Colonic mucosa (tissue), 4 donors: ENCODE data around the gene CCL11. TPM values are rescaled to one million over a fixed set of nuclear protein-coding genes. Genes with fewer than 3 reads are reported as not detected.

Experiments
- DNase-seq: peaks from one replicate; pipeline ENCODE4 v3.0.0-alpha.2; 2020
- H3K27ac ChIP-seq: fragments of 200-600 bp; one replicate; pipeline ENCODE4 v1.8.0; 2021
- H3K27me3 ChIP-seq: fragments of 200-600 bp; one replicate; pipeline ENCODE4 v1.8.0; 2021
- H3K36me3 ChIP-seq: fragments of 200-600 bp; one replicate; pipeline ENCODE4 v1.8.0; 2021
- H3K4me1 ChIP-seq: fragments of 200-600 bp; one replicate; pipeline ENCODE4 v1.8.0; 2021; ENCODE audit warnings: mild to moderate bottlenecking
- H3K4me3 ChIP-seq: fragments of 200-600 bp; one replicate; pipeline ENCODE4 v1.8.0; 2021
- H3K9ac ChIP-seq, 2 donors: one replicate each; pipeline ENCODE4 v1.7.0; 2013; ENCODE audit warnings: control low read depth in 2 of 2, low read depth in 2 of 2, low read length in 2 of 2
- H3K9me3 ChIP-seq: fragments of 200-600 bp; one replicate; pipeline ENCODE4 v1.8.0; 2021
- CTCF ChIP-seq: fragments of 200-600 bp; IDR thresholded peaks from one replicate; pipeline ENCODE4 v1.8.0; 2022; ENCODE audit warnings: antibody characterized with exemption, mild to moderate bottlenecking
- intact Hi-C: fragments of 100-400 bp; cut with DNase I; formaldehyde crosslinking; loops from one replicate; pipeline ENCODE4 v1.14.1; 2022
- total RNA-seq, 2 donors: library from RNA; stranded (reverse); fragmentation: NEBNext Ultra II Directional in 1 of 2; extraction: Animal tissue kit (Norgen Biotek cat#: 25700) in 1 of 2; gene quantifications; one replicate each; pipeline ENCODE4 v1.2.1, GENCODE V29; 2021
- donor health status: healthy.
- donor health status: DM: no; HTN: no; CAD: no.
- donor health status: DM: no; HTN: no; CAD: no.

The CCL11 gene
- total RNA-seq, 2 donors from 2014 or later: 0.25 to 10.9 TPM

- H3K9me3 ChIP-seq: no peaks in the 10 kb centered on the region
- H3K4me1 ChIP-seq: no peaks in the 10 kb centered on the region
- no peak for TF ChIP-seq CTCF
- no peak for DNase-seq
- no peak overlapping the region for H3K4me3 ChIP-seq
- no peaks in the 10 kb centered on the region for H3K27me3 ChIP-seq
- intact Hi-C loops: no loop called here
- H3K36me3 ChIP-seq: no peaks in the 10 kb centered on the region
- no peak overlapping the region for H3K9ac ChIP-seq
- no peak overlapping the region for H3K27ac ChIP-seq
Measured at GRCh38 chr17:34265711-34266110, 19.8 kb upstream of the CCL11 start.

- H3K9ac ChIP-seq: no peak within 1 kb of the TSS
- no peaks in the 10 kb centered on the region for H3K4me1 ChIP-seq
- H3K27me3 ChIP-seq: no peaks in the 10 kb centered on the region
- H3K27ac ChIP-seq: no peak within 1 kb of the TSS
- no peak within 1 kb of the TSS for H3K4me3 ChIP-seq
- TF ChIP-seq CTCF: no peak
- intact Hi-C loops: no loop called here
- no peaks in the 10 kb centered on the region for H3K36me3 ChIP-seq
- DNase-seq: no peak
- no peaks in the 10 kb centered on the region for H3K9me3 ChIP-seq
Measured at GRCh38 chr17:34269969-34270368, 15.6 kb upstream of the CCL11 start, which contains the start of gene CCL7. TSS of gene CCL7 (plus strand) at chr17:34270221. CDS start at chr17:34270291, 70 bp downstream.

GRCh38 chr17:34275881-34276280, 9.7 kb upstream of the CCL11 start:
- Histone ChIP-seq H3K36me3 (no peaks in the 10 kb centered on the region), H3K4me3 (no peak overlapping the region), H3K9me3 (no peaks in the 10 kb centered on the region), H3K9ac (no peak overlapping the region), H3K27ac (no peak overlapping the region), H3K4me1 (no peaks in the 10 kb centered on the region), H3K27me3 (no peaks in the 10 kb centered on the region)
- TF ChIP-seq CTCF: no peak
- intact Hi-C loops: no loop called here
- DNase-seq: no peak

GRCh38 chr17:34276826-34277225, 8.7 kb upstream of the CCL11 start:
- no peaks in the 10 kb centered on the region for H3K27me3 ChIP-seq
- H3K4me1 ChIP-seq: no peaks in the 10 kb centered on the region
- DNase-seq: no peak
- H3K4me3 ChIP-seq: no peak overlapping the region
- no peak overlapping the region for H3K27ac ChIP-seq
- no peaks in the 10 kb centered on the region for H3K36me3 ChIP-seq
- TF ChIP-seq CTCF: no peak
- H3K9ac ChIP-seq: no peak overlapping the region
- no peaks in the 10 kb centered on the region for H3K9me3 ChIP-seq
- intact Hi-C loops: no loop called here

GRCh38 chr17:34283571-34283970, 2.0 kb upstream of the CCL11 start:
- H3K4me1 ChIP-seq: no peaks in the 10 kb centered on the region
- H3K4me3 ChIP-seq: no peak overlapping the region
- no peak overlapping the region for H3K27ac ChIP-seq
- no peak overlapping the region for H3K9ac ChIP-seq
- no peaks in the 10 kb centered on the region for H3K36me3 ChIP-seq
- no peak for DNase-seq
- TF ChIP-seq CTCF: no peak
- H3K9me3 ChIP-seq: no peaks in the 10 kb centered on the region
- no peaks in the 10 kb centered on the region for H3K27me3 ChIP-seq
- intact Hi-C loops: no loop called here

- Histone ChIP-seq H3K9ac (no peak overlapping the region), H3K27ac (no peak overlapping the region), H3K9me3 (no peaks in the 10 kb centered on the region), H3K4me1 (no peaks in the 10 kb centered on the region), H3K27me3 (no peaks in the 10 kb centered on the region), H3K4me3 (no peak overlapping the region), H3K36me3 (no peaks in the 10 kb centered on the region)
- intact Hi-C loops: no loop called here
- TF ChIP-seq CTCF: no peak
- no peak for DNase-seq
Measured at GRCh38 chr17:34287875-34288274, 2.3 kb downstream of the CCL11 start.
